Fibroblast of lung (primary cell): ENCODE data around the gene SF3A2.

Source experiments
- CTCF ChIP-seq, 2 donors: IDR thresholded peaks in 1 of 2; conservative IDR thresholded peaks in 1 of 2; 1 replicate in 1 of 2; 2 replicates in 1 of 2; pipeline ENCODE4 v1.5.1; 2011 to 2012; ENCODE audit warnings: low read length in 2 of 2, control low read depth in 1 of 2, inconsistent platforms in 1 of 2, low read depth in 1 of 2, mild to moderate bottlenecking in 1 of 2
- EZH2 ChIP-seq: IDR thresholded peaks from 2 replicates; pipeline ENCODE4 v1.5.1; 2012; ENCODE audit warnings: low read length, control low read depth, mild to moderate bottlenecking; ENCODE audit errors: missing control alignments

GRCh38 chr19:2247433-2248101, 10.9 kb downstream of the SF3A2 start:
- TF ChIP-seq CTCF (conservative IDR thresholded peaks at IDR 0.05 in 1 of 2, IDR thresholded peaks at IDR 0.05 in 1 of 2; ENCODE audit: low read depth in 1 of 2, low read length in 2 of 2) (no peak), EZH2 (no peak)
